ENCODE results near the gene FGG.

FGG gene

GRCh38 chr4:154585369-154586018, 27.0 kb downstream of the FGG start:
- DNase-seq: no peak

- DNase-seq: no peak
Observed at GRCh38 chr4:154584259-154584658, 28.2 kb downstream of the FGG start.

- DNase-seq: no peak
Observed at GRCh38 chr4:154583677-154584076, 28.8 kb downstream of the FGG start.

GRCh38 chr4:154583230-154583629, 29.2 kb downstream of the FGG start:
- no peak for DNase-seq

GRCh38 chr4:154582723-154583122, 29.7 kb downstream of the FGG start:
- no peak for DNase-seq

- no peak for DNase-seq
Observed at GRCh38 chr4:154579927-154580326, 32.5 kb downstream of the FGG start.

GRCh38 chr4:154578919-154579318, 33.5 kb downstream of the FGG start:
- no peak for DNase-seq

GRCh38 chr4:154577324-154577723, 35.1 kb downstream of the FGG start:
- DNase-seq: no peak

- no peak for DNase-seq
Observed at GRCh38 chr4:154574311-154574710, 38.1 kb downstream of the FGG start.

GRCh38 chr4:154573190-154573870, 39.1 kb downstream of the FGG start:
- DNase-seq: no peak

GRCh38 chr4:154569584-154569983, 42.9 kb downstream of the FGG start:
- no peak for DNase-seq

- DNase-seq: no peak
Observed at GRCh38 chr4:154569028-154569427, 43.4 kb downstream of the FGG start.

GRCh38 chr4:154566639-154567204, 45.7 kb downstream of the FGG start:
- no peak for DNase-seq

- no peak for DNase-seq
Observed at GRCh38 chr4:154565704-154566103, 46.8 kb downstream of the FGG start.

- DNase-seq: no peak
Observed at GRCh38 chr4:154564311-154564710, 48.1 kb downstream of the FGG start.

GRCh38 chr4:154562697-154563254, 49.7 kb downstream of the FGG start, which contains the start of gene FGB:
Gene FGB, plus strand, starts transcription at chr4:154563011. Its CDS starts 8 bp downstream, at chr4:154563019.
- DNase-seq: no peak

GRCh38 chr4:154560824-154561231, 51.6 kb downstream of the FGG start:
- no peak for DNase-seq

- no peak for DNase-seq
Observed at GRCh38 chr4:154560419-154560801, 52.0 kb downstream of the FGG start.

- peak in 3 of 14 donors; percentile 1 to 13 (median 8) for DNase-seq
Observed at GRCh38 chr4:154559494-154560418, 52.7 kb downstream of the FGG start.

- no peak for DNase-seq
Observed at GRCh38 chr4:154559141-154559493, 53.3 kb downstream of the FGG start.

Data from C1 segment of cervical spinal cord (tissue), 14 donors.